CD4-positive, alpha-beta T cell treated with Interleukin-12 subunit alpha and Interleukin-12 subunit beta, for 1 hour (primary cell): Measurements from ENCODE around the gene NHLH1.

ENCODE experiments used
- DNase-seq: peaks from one replicate; pipeline ENCODE4 v3.0.0-alpha.2; 2020

The NHLH1 gene

DNA sequence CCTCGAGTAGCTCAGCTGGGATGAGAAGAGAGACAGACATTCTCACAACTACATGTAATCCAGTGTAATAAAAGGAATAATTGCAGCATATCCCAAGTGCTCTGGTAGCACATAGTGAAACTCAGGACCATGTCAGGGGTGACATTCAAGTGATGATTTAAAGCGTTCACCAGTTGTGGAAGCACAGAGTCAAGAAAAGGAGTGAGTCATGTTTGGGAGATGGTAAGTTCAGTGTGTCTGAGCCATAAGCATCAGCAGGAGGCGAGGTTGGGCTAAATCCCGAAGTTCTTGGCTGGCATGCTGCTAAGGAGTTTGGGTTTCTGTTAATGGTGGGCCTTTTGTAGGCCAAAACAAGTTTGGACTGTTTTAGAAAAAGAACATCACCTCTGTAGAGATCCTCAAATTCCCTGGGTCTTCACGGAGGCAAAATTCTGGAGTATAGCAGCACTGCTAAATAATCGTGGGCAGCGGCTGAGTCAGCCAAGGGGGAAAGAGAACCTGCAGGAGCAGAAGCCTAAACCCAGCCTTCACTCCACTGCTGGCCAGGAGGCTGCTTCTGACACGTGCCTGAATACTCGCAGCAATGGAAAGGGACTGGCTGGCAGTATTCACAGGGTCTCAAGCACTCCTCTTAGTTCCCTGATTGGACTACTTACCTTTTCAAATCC is 7.2 kb upstream of the NHLH1 start:
- no peak for DNase-seq

DNA sequence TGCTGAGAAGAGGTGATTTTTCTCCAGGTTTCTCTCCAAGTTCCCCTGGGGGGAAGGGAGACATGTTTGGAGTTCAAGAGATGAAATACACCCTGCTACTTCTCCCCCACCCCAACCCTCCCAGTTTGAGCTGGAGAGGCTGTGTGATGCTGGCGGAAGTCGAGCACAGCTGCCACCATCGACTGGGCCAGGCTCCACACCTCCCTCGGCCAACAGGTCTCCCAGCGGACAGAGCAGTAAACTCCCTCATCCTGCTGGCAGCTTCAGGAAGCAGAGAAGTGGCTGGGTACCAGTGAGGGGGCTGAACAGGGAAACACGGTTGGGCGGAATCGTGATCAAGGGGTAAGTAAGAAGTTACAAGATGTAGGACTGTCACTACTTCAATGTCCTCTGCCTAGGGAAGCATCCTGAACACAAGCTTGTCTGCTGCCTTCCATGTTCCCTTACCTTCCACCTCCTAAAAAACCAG is 6.6 kb upstream of the NHLH1 start:
- no peak for DNase-seq

- DNase-seq, result no peak
Measured at GRCh38 chr1:160361199-160361598, 5.7 kb upstream of the NHLH1 start.

GRCh38 chr1:160361814-160362167 is 5.1 kb upstream of the NHLH1 start:
- no peak for DNase-seq

- no peak for DNase-seq
Measured at GRCh38 chr1:160362168-160362957, 4.5 kb upstream of the NHLH1 start.

GRCh38 chr1:160363010-160363409 is 3.9 kb upstream of the NHLH1 start:
- no peak for DNase-seq

DNA sequence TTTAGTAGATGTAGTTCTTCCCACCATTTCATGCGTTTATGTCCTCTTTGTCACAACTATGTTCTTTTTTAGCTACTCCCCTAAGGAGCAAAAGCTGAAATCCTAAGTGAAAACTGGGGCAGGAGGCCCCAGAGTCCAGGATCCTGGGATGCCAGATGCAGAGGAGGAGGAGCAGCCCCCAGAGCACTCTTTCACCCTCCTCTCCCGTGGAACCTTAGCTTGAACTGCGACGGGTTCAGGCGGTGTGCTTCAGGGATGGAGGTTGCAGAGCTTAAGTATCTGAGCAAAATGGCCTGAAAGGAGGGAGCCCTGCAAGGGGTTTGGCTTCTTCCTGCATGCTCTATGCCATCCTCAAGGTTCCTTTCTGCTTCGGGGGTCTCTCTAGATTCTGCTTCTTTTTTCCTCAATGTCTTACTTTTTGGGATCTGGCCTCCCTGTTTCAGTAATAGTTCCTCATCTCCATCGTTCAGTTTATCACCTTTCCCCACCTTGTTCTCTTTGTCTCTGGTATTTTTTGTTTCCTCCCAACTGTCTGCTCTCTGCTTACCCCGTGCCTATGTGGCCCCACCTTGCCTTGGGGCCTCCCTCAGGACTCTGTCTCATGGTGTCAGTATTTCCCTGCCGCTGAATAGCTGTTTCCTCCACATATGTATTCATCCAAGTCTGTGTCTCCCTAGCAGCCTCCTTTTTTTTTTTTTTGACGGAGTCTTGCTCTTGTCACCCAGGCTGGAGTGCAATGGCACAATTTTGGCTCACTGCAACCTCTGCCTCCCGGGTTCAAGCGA is 2.7 kb upstream of the NHLH1 start:
- DNase-seq, result no peak

- no peak for DNase-seq
Measured at GRCh38 chr1:160365325-160365724, 1.5 kb upstream of the NHLH1 start.

GRCh38 chr1:160367516-160367900 is 637 bp downstream of the NHLH1 start:
- no peak for DNase-seq

DNA sequence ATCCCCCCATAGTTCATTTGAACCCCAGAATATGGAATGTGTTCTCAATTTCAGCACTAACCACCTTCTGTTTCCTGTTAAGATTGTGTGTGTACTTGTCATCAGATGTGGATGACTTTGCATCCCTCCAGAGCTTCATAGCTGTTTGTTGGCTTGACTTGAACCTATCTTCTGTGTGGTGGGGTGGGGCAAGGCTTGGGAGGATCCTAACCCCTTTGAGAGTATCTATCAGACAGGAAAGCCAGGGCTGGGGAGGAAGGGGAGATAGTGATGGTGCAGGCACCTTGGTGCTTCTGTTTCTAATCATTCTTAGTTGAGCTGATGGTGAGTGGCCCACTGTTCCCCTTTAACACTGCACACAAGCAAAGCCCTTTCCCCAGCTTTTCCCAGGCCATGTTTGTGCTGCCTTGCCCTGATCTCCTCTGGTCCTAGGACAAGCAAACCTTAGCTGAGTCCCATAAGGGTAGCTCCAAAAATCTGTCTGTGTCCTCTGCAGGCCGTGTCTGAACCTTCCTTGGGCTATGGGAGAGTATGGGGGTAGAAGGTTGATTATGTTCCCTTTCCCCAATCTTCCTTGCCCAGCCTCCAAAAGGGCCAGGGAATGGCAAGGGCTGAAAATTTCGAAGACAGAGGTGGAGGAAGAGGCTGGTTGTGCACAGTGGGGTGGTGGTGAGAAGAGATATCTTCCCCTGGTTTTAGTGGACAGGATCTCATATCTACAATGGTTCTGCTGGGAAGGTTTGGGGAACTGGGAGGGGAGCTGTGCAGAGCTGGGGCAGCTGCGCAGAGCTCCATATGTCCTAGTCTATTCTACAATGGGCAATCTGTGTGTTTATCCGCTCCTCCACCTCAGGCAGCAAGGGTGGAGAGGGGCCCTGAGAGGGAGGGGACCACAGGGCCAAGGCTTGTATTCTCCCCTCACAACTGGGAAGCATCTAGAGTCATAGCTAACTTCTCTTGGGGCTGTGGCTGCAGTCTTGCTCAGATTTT is 1.4 kb downstream of the NHLH1 start:
- DNase-seq, result no peak

- DNase-seq, result no peak
Measured at GRCh38 chr1:160369087-160369486, 2.2 kb downstream of the NHLH1 start.

GRCh38 chr1:160370561-160371345 is 3.9 kb downstream of the NHLH1 start:
- DNase-seq, result no peak

DNA sequence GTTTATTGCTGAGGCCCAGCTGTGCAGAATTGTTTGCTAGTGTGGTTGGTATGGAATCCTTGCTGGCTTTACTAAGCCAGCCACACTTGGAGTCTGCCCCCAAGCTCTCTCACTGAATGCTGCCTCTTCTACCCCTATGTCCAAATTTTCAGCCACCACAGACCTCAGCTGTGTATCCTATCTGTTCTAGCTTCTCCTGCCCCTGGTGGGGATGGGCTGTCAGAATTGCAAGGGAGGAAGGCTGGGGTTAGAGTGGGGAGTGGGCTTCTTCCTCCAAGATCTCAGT is 4.4 kb downstream of the NHLH1 start:
- no peak for DNase-seq

DNA sequence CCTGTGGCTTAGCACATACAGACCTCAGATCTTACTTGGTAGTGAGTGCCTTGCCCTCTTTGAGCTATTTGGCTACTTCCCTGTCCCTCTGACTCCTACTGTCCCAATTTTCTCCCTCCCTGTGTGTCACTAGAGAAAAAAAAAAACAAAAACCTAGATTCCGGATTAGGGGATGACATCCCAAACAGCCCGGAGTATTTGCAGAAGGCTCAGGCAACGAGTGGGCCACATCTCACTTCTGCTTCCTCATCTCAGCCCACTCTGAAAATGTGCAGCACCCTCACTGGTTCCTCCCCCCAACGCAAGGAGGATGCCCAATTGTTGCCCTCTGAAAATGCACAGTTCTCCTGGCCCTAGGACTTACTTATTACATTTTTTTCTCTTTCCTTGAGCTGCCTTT is 4.9 kb downstream of the NHLH1 start:
- no peak for DNase-seq

GRCh38 chr1:160373696-160374095 is 6.8 kb downstream of the NHLH1 start:
- DNase-seq, result no peak

GRCh38 chr1:160374306-160375110 is 7.6 kb downstream of the NHLH1 start:
- DNase-seq, result no peak

DNA sequence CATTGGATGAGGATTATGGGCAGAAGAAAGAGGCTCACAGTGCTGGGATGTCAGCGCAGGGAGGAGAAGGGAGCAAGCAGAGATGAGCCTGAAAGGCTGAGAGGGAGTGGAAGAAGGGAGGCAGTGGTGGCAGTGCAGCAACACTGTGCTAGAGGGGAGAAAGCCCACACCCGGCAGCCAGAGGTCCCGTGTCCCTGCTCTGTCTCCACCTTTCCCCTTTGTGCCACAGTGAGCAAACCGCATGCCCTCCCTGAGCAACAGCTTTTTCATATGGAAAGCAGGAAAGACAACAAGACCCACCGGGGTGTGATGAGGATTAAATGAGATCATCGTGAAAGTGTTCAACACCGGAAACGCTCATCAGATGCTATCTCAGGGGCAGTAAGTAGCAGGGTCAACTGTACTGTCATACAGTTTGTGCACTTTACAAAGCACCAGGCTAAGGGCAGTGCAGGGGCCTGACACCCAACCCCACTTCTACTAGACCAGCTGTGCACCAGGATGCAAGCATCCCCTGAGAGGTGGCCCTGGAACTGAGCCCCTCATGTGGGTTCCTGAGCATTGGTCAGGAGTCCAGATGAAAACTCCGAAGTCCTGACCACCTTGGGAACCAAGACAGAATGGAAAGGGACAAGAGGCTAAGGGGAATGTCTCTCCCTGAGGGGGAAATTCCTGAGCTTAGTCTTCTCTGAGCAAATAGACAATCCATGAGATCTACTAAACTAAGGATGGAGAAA is 9.1 kb downstream of the NHLH1 start:
- DNase-seq, result peak; percentile 8

DNA sequence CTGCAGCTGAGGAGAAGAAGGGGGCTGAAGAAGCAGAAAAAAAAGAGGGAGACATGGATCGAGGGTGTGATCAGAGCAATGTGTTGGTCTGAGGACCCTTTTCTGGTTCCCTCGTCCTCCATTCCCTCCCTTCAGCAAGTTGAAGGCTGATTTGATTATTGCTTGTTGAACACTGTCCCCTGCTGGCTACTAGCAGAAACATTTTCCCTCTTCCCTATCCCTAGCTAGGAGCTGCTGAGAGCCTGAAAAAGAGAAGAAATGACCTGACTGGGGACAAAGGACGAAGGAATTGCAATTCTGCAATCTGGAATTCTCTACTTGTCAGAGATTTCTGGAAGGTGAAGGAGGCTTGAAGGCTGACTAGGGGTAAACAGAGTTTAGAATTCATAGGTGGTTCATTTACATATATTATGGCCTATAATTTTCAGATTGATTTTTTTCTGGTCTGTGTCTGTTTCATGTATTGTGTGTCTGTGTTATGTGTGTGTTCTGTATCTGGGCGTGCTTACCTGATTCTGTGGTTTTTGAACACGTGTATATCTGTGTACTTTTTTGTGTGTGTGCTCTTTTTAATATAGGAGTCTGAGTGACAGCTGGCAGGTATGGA is 9.8 kb downstream of the NHLH1 start:
- peak; percentile 64 for DNase-seq

DNA sequence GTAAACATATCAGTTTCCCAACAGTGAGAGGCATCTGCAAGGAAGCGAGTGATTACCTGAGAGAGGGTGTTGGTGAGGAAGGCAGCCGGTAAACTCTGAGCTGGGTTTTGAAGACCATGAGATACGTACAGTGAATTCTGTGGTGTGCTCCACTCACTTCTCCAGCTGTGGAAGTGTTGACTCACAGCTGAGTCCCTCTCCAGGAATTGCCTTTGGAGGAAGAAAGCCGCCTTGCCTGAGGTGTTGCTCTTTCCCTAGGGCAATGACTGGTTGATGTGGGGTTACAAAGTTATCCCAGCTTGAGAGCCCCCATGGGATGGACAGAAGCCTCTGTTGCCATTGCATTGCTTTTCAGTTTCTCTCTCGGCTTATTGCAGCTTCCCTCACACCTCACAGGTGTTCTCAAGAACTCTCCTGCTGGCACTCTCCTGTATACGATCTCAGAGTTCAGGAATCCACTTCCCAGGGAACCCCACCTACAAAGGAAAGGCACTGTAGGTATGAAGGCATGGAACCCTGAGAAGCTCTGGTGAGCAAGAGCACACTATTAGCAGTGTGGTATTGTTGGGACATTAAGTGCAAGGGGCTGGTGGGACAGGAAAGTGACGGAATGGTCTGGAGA is 10.8 kb downstream of the NHLH1 start:
- DNase-seq, result no peak
